ENCODE measurements around the gene IFNA13.
"Not testable (repeated sequence)": the region's sequence is repeated elsewhere in the genome, so short reads cannot be mapped to it uniquely, and the experiment has no call there.

Gene IFNA13

DNA sequence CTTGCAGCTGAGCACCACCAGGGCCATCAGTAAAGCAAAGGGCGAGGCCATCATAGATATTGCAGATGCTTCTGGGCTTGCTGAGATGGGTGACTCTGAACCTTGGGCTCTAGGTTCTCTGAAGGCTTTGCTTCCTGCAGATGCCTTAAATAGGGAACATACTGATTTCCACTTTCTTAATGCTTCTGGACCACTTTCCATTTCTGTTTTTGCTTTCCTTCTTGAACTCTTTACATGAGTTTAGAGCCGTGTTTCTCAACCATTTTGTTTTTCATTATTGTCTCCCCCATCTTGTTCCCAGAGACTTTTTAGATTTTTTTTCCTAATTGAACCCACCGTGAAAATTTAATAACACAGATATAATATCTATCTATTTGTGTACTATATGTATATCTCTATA lies at the start of gene IFNA13:
Gene IFNA13 (minus strand): TSS at position 101 of the 400 bp plus-strand sequence. CDS start 47 bp downstream, at position 54.
- DNase-seq = no peak

DNA sequence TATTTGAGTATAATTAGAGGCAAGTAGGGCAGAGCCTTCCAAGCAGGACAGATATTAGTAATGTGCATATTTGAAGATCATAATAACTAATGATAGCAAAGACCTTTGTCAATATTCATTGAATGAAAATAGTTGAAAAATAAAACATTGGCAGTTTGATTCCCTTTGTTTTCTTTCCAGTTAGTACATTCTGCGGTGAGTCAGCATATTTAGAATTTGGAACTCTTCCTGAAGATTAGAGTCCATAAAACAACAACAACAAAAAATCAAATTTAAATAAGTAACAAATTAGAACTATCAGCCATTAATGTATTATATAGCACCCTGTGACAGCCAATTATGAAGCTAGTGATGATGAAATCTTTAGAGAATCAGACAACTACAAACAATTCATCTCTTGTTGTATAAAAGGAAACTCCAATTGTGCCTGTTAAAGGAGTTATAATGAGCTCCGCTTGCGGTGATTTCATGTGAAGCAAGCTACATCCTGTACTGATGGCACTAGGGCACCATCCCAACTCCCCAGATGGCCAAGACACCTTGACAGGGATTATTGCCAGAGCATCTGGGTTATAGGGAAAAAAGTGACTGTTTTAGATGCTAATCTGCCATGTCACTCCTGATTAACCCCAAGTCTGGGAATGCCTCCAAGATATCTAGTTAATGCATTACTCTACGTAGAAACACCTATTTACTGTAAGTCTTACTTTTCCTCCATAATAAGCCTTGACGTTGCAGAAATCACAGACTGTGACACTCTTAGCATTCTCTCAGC lies 47.8 kb upstream of the IFNA13 start:
- DNase-seq = no peak

DNA sequence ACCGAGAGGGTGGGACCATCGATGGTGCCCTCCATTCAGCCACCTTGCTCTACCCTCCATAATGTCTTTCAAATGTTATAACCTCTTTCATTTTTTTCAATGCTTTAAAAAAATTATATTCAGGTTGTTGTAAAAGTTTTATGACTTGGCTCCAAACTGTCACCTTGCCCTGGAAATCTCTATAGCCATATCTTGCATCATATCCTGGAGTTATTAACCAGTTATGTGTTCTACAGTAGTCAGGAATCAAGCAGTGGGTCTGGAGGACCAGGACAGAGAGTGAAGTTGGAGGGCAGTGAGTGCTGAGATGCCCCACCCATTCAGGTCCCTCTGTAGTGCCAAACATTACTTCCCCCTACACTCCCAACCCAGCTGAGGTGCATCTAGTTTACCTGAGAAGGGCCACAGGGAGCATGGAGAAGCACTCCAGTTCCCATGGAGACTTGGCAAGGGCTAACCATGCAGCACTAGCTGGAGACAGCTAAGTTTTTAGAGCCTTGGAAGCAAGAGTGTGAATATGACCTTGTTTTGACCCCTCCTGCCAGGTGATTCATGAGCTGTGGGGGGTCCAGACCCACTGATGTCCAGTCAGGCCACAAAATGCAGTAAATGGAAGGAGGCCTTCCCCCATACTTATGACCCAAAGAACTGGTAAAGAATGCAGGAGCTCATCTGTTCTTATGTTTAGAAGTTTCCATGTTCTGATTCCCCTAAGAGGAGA lies 46.5 kb upstream of the IFNA13 start:
- no peak for DNase-seq

DNA sequence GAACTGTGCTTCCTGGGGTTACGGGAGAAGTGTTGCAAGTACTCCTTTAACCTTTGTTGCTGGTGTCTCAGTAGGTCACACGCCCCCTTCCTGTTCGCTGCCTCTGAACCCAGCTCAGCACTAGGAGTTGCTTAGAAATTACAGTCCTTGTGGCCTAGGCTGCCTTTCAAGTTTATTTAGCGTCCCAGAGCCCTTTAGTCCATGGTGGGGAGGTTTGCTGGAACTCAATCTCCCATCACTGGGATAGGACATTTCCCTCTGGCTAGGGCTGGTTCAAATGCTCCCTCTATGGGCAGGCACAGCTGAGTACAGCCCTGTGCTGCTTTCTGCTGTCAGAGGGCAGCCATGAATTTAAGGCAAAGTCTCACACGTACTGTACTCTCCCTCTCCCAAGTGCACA lies 45.8 kb upstream of the IFNA13 start:
- peak; percentile 5 for DNase-seq

DNA sequence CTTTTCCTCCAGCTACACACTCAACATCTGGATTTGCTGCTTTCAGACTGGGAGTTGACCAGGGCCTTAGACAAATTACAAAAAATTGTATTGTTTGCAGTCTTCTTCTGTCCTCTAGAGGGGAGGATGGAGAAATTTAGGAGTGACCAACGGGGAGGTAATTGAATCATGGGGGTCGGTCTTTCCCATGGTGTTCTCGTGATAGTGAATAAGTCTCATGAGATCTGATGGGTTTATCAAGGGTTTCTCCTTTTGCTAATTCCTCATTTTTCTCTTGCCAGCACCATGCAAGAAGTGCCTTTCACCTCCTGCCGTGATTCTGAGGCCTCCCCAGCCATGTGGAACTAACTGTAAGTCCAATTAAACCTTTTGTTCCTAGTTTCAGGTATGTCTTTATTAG lies 45.3 kb upstream of the IFNA13 start:
- no peak for DNase-seq

DNA sequence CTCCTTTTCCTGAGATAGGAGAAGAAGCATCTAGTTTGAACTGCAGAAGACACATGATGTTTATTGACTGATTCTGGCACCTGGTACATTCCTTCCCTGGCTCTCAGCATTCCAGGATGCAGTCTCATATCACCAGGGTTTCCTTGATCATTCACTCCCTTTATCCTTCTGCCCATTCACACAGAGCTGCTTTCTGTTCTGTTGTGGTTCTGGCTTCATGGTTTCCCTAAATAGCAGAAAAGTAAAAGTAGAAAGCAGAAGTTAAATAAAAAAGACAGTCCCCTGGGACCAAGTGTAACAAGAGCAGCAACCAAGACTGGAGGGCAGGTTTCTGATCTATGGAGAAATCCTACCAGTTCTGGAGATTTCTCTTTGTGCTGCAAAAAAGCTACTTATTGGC lies 44.2 kb upstream of the IFNA13 start:
- DNase-seq = no peak

DNA sequence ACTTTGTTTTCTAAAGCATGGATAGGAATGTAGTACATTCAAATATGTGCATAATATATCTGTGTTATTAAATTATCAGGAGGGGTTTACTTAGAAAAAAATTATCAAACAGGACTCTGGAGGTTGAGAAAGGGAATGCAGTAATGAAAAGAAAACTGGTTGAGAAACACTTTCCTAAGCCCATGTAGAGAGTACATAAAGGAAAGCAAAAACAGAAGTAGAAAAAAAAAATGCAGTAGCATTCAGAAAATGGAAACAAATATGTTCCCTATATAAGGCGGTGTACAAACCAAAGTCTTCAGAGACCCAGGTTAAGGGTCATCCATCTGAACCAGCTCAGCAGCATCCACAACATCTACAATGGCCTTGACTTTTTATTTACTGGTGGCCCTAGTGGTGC lies 41.0 kb upstream of the IFNA13 start, which contains the start of gene IFNA8:
Gene IFNA8 (plus strand): TSS at position 301 of the 400 bp plus-strand sequence. CDS start 60 bp downstream, at position 361.
- no peak for DNase-seq

DNA sequence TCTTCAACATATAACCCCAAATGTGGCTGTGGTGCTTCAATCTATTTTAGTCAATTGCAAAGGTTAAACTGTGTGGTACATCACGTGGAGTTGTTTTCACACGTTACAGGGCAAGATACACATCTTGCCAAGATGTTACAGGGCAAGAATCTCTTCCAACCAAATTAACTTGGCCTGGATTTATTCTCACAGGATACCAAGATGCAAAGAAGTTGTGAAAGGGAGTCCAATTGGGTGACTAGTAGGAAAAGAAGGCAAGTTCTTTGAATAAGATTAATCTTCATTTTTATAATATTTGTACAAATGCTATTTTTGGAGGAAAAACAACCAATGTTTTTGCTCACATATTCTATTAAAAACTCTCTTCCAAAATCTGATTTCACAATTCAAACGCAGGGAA lies 36.3 kb upstream of the IFNA13 start:
- no peak for DNase-seq

DNA sequence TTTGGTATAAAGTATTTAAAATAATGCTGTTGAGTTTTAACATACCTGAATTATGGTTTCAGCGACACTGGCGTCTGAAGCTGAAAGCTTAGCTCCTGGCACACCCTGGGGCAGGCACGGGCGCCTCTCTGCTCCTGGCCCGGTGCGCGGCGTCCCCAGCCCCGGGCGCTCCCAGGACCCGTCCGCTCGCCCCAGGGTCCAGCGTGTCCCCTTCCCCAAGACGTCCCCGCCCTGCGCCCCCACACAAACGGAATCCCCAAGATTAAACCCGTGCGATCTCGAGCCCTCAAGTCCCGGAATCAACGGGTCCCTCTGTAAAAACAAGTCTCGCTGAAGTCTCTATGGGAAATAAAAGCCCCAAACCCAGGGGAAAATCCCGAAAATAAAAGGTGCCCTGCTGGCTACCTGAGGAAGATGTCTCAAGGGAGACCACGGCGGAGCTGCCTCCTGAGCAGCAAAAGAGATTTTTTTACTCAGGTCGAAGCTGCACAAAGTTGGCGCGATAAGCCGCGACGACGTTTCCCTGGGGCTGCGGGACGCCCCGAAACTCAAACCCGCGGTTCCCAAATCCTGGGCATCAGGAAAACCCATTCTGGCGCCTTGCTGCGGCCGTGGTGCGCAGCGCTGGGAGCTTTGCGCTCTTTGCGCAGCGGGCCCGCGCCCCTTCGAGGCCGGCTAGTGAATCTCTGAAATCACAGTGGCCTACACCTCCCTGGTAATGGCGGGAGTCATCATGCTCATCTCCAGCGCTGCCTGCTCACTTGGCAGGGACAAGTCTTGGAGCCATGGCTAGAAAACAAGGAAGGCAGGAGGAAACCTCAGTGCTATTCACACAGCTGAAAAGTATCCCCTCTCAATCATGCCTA lies 34.8 kb upstream of the IFNA13 start:
- no peak for DNase-seq

DNA sequence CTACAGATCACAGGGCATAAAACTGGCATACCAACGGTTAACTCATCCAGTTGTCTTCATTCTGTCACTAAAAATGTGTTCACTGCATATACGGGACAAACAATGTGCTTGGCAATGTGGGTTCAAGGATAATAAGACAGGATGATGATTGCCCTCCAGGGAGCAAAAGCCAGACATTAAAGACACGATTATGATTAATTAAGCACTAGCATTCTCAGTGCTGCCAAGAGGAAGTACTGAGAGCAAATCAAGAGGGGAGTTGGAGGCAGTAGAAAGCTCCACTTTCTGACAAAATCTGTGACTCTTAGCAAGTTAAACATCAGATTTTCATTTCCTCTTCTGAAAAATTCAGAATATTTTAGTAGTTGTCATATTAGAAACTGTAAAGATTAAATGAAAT lies 32.1 kb upstream of the IFNA13 start:
- no peak for DNase-seq

DNA sequence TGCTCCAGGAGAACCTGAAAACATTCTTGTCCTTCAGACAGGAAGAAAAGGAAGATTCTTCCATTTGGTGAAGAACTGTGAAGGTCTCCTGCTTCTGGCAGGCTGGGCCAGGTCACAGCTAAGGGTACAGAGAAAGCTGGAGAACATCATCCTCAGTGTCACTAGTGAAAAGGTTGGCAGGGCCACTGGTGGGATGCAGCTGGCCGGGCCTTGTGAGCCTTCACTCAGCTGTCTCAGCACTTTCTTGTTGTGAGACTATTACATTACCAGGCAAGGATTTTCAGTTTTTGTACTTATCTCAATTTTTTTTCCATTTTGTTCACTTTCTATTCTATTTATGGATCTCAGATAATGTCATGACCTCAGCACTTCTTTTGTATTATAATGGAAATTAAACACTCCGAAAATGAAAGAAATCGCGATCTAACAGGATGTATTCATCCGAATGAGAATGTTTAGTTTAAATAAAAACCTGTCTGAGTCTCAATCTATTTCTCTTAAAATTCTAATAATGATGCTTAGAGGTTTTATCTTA lies 31.2 kb upstream of the IFNA13 start:
- DNase-seq = no peak

DNA sequence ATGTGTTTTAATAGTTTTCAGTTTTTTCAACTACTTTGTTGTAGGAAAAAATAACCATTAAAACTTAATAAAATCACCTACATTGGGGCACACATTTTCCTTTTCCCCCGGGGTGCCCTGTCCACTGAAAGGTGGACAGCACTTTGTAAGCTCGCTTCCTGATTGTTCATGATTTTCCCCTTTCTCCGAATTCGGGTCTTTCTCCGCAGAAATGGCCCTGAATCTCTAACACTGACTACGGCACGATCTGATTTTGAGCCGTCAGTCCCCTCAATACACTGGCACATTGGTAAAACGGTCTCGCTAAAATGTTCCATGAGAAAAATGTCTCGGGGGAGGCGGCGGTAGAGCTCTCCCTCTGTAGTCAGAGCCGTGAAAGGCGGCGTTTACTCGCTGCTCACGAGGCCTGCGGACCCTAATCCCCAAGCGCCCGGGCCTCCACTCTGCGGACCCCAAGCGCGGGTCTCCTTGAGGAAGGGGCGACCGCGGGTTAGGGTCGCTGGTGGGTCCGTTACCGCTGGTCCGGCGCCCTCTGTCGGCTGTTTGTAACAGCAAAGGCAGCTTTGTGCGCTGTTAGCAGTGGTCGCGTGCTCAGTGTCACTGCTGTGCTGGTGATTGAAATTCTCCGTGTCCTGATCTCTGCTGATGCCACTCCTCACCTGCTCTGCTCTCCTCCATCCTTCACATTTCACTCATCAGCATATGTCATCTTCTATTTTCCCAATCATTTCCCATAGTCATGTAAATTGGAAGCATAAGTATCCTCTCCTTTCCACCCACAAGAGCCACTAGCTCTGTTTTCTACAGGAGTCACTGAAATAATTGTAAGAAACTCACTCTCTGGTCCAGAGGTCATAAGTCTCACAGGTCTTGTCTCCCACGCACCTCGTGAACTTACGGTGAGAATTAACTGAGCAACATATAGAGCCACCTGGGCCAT lies 28.2 kb upstream of the IFNA13 start:
- peak; percentile 48 for DNase-seq

DNA sequence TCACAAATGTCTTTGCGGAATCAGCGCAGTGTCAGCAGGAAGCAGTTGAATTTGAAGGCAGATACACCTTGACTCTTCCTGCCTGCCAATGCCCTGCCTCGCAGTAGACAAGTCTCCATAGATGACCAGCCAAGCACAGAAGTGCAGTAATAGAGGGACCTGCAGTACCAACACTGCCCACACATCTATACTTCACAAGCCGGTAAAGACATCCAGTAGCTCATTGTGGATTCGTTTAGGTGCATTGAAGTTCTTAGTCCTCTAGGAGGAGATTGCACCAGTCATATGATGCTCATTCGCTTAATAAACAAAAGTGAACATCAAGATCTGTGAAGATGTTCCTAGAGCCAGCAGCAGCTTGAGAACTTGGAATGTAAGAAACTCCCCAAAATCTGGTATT lies 24.4 kb upstream of the IFNA13 start:
- no peak for DNase-seq

DNA sequence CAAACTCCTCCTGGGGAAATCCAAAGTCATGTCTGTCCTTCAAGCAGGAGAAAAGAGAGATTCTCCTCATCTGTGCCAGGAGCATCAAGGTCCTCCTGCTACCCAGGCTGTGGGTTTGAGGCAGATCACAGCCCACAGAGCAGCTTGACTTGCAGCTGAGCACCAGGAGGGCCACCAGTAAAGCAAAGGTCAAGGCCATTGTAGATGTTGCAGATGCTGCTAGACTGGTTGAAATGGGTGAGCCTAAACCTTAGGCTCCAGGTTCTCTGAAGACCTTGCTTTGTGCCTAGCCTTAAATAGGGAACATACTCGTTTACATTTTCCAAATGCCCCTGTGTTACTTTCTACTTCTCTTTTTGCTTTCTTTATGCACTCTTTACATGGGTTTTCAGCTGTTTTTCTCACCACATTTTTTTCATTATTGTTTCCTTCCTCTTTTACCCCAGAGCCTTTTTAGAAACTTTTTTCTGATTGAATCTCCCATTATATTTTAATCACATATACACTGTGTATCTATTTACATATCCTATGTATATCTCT lies 17.3 kb upstream of the IFNA13 start, which contains the start of gene IFNA2:
Gene IFNA2 (minus strand): TSS at position 268 of the 540 bp plus-strand sequence. CDS start 69 bp downstream, at position 199.
- no peak for DNase-seq

DNA sequence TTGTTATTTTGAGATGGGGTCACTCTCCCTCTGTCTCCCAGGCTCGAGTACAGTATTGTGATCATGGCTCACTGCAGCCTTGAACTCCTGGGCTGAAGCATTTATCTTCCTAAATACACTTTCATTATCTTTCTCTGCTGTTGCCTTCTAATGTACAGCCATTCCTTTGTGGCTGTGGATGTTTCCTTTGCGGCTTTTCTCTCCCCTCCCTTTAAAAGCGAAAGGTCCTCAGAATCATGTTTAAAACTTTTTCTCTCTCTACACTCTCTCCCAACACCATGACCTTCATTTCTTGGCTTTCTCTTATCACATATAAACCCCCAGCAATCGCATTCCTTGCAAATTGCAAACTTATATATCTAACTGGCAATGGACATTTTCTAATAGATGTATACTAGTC lies 15.8 kb upstream of the IFNA13 start:
- DNase-seq = no peak

DNA sequence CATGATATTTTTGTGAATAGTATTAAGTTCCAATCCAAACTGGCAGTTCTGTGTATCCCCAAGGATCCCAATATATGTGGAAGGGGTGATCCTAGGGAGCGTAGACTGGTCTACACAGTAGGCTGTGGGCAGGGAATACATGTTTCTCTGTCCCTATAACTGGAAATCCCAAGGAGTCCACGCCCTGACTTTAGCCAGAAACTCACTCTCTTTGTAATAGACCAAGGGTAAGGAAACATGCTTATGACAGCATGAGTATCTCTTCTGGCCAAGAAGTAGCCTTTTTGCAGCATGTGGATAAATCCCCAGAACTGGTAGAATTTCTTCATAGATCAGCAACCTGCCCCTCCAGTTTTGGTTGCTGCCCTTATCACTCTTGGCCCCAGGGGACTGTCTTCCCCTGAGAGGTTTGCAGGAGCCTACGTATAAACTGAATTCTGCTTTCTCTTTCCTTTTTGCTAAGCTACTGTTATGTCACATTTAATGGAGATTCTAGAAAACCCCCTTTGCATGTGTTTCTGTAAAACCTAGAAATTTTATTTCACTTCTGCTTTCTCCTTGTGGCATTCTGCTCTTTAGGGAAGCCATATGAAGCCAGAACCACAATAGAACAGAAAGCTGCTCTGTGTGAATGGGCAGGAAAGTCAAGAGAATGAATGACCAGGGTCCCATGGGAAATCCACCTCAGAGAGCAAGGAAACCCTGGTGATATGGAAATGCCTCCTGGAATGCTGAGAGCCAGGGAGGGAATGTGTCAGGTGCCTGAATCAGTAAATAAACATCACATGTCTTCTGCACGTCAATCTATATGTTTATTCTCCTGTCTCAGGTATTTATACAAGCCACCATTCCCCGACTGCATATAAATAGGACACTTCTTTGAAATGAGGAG lies 13.8 kb upstream of the IFNA13 start:
- DNase-seq = peak; percentile 14

DNA sequence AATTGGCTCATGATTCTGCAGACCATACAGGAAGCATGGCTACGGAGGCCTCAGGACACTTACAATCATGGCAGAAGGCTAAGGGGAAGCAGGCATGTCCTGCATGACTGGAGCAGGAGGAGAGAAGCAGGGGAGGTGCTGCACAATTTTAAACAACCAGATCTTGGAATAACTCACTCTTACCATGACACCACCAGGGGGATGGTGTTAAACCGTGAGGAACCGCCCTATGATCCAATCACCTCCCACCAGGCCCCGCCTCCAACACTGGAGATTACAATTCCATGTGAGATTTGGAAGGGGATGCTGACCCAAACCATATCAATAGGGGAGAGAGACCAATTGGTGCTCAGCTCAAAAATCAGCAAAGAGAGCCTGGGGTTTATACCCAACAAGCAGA lies 3.6 kb upstream of the IFNA13 start:
- not testable (repeated sequence) for DNase-seq

DNA sequence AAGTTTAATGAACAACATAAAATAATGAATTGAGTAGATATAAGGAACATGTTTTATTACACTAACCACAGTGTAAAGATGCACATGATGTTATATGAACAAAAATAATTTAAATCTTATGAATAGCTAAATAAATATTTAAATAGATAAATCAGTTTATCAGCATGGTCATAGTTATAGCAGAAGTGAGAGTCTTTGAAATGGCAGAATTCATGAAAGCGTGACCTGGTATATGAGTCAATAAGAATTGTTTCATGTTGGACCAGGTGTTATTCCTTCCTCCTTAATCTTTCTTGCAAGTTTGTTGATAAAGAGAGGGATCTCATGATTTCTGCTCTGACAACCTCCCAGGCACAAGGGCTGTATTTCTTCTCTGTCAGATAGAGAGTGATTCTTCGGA lies 688 bp downstream of the IFNA13 start:
- not testable (repeated sequence) for DNase-seq

DNA sequence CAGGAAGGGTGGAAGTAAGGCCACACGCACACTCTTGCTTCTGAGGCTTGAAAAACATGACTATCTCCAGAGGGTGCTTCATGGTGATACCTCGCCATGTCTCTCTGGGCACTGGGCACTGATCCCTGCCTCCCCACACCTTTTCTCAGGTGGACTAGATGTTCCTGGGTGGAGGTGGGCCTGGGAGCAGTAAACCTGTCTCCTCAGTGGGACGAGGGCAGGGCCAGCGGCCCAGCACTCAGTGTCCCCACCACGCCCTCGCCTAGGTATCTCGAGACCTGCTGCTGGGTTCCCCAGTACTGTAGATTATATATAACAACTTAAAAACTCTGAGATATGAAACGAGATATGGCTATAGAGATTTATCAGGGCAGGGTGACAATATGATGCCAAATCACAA lies 5.6 kb downstream of the IFNA13 start:
- DNase-seq = no peak
